Stomach smooth muscle (tissue), 2 donors: ENCODE results near the gene CSF1R.
"Not testable (repeated sequence)": the region's sequence is repeated elsewhere in the genome, so short reads cannot be mapped to it uniquely, and the experiment has no call there.

Source experiments
- H3K27ac ChIP-seq: one replicate; pipeline ENCODE4 v1.7.0; 2013; ENCODE audit warnings: mild to moderate bottlenecking, low read length, inconsistent platforms
- H3K27me3 ChIP-seq, 2 donors: one replicate each; pipeline ENCODE4 v1.7.0; 2013; ENCODE audit warnings: low read length in 2 of 2; ENCODE audit not compliant: insufficient read depth in 2 of 2, control insufficient read depth in 1 of 2
- H3K36me3 ChIP-seq, 2 donors: one replicate each; pipeline ENCODE4 v1.7.0; 2013; ENCODE audit warnings: low read length in 2 of 2; ENCODE audit not compliant: control insufficient read depth in 2 of 2, insufficient read depth in 2 of 2
- H3K4me1 ChIP-seq: one replicate; pipeline ENCODE4 v1.7.0; 2013; ENCODE audit warnings: low read length; ENCODE audit not compliant: control insufficient read depth, insufficient read depth
- H3K4me3 ChIP-seq, 2 donors: one replicate each; pipeline ENCODE4 v1.7.0; 2013; ENCODE audit warnings: low read length in 2 of 2
- H3K9ac ChIP-seq, 2 donors: one replicate each; pipeline ENCODE4 v1.7.0; 2013; ENCODE audit warnings: low read length in 2 of 2, mild to moderate bottlenecking in 1 of 2
- H3K9me3 ChIP-seq, 2 donors: one replicate each; pipeline ENCODE4 v1.7.0; 2013; ENCODE audit warnings: low read length in 2 of 2; ENCODE audit not compliant: control insufficient read depth in 2 of 2
- donor health status: healthy.
- donor health status: Pancreatic carcinoma.

CSF1R gene

GRCh38 chr5:150036513-150036912 is 49.8 kb downstream of the CSF1R start:
- Histone ChIP-seq H3K36me3 (peaks cover 62 to 73% of the 10 kb centered on the region in 2 donors), H3K27me3 (no peaks in the 10 kb centered on the region), H3K9ac (no peak overlapping the region), H3K27ac (no peak overlapping the region), H3K4me1 (no peaks in the 10 kb centered on the region), H3K4me3 (no peak overlapping the region), H3K9me3 (no peaks in the 10 kb centered on the region)

- no peaks in the 10 kb centered on the region for H3K9me3 ChIP-seq
- H3K36me3 ChIP-seq, result peaks cover 59 to 73% of the 10 kb centered on the region in 2 donors
- H3K27me3 ChIP-seq, result no peaks in the 10 kb centered on the region
- H3K9ac ChIP-seq, result no peak overlapping the region
- H3K4me3 ChIP-seq, result no peak overlapping the region
- H3K27ac ChIP-seq, result no peak overlapping the region
- no peaks in the 10 kb centered on the region for H3K4me1 ChIP-seq
Measured at GRCh38 chr5:150035139-150035895, 51.0 kb downstream of the CSF1R start.

GRCh38 chr5:150034662-150035061 is 51.7 kb downstream of the CSF1R start:
- Histone ChIP-seq H3K9me3 (no peaks in the 10 kb centered on the region), H3K4me1 (no peaks in the 10 kb centered on the region), H3K36me3 (peaks cover 59 to 70% of the 10 kb centered on the region in 2 donors), H3K27ac (no peak overlapping the region), H3K27me3 (no peaks in the 10 kb centered on the region), H3K4me3 (no peak overlapping the region), H3K9ac (no peak overlapping the region)

- Histone ChIP-seq H3K36me3 (peaks cover 52 to 67% of the 10 kb centered on the region in 2 donors), H3K27ac (no peak overlapping the region), H3K27me3 (no peaks in the 10 kb centered on the region), H3K4me1 (no peaks in the 10 kb centered on the region), H3K9me3 (no peaks in the 10 kb centered on the region), H3K4me3 (no peak overlapping the region), H3K9ac (no peak overlapping the region)
Measured at GRCh38 chr5:150033334-150033733, 53.0 kb downstream of the CSF1R start.

- H3K36me3 ChIP-seq, result peaks cover 48 to 53% of the 10 kb centered on the region in 2 donors
- H3K9me3 ChIP-seq, H3K27ac ChIP-seq, H3K9ac ChIP-seq, H3K27me3 ChIP-seq, H3K4me1 ChIP-seq, H3K4me3 ChIP-seq: not testable (repeated sequence)
Measured at GRCh38 chr5:150028047-150028446, 58.3 kb downstream of the CSF1R start.

- Histone ChIP-seq H3K27ac (no peak overlapping the region), H3K4me3 (no peak overlapping the region), H3K4me1 (no peaks in the 10 kb centered on the region), H3K9ac (no peak overlapping the region), H3K9me3 (no peaks in the 10 kb centered on the region), H3K27me3 (no peaks in the 10 kb centered on the region), H3K36me3 (peaks cover 38 to 45% of the 10 kb centered on the region in 2 donors)
Measured at GRCh38 chr5:150026682-150027172, 59.6 kb downstream of the CSF1R start.

- Histone ChIP-seq H3K9ac (no peak overlapping the region), H3K4me1 (no peaks in the 10 kb centered on the region), H3K4me3 (no peak overlapping the region), H3K9me3 (no peaks in the 10 kb centered on the region), H3K36me3 (peaks cover 42 to 49% of the 10 kb centered on the region in 2 donors), H3K27ac (no peak overlapping the region), H3K27me3 (no peaks in the 10 kb centered on the region)
Measured at GRCh38 chr5:150024346-150024984, 61.9 kb downstream of the CSF1R start.

- Histone ChIP-seq H3K9me3 (no peaks in the 10 kb centered on the region), H3K36me3 (peaks cover 50 to 55% of the 10 kb centered on the region in 2 donors), H3K27ac (no peak overlapping the region)
Measured at GRCh38 chr5:150023136-150023535, 63.2 kb downstream of the CSF1R start.

GRCh38 chr5:150022681-150023080 is 63.7 kb downstream of the CSF1R start:
- H3K9ac ChIP-seq, result no peak overlapping the region
- no peaks in the 10 kb centered on the region for H3K9me3 ChIP-seq
- peaks cover 51 to 54% of the 10 kb centered on the region in 2 donors for H3K36me3 ChIP-seq
- no peak overlapping the region for H3K27ac ChIP-seq
- H3K27me3 ChIP-seq, result no peaks in the 10 kb centered on the region
- no peaks in the 10 kb centered on the region for H3K4me1 ChIP-seq
- H3K4me3 ChIP-seq, result no peak overlapping the region

More at GRCh38 chr5:150023136-150023535, 63.2 kb downstream of the CSF1R start:
- Histone ChIP-seq H3K4me1 (no peaks in the 10 kb centered on the region), H3K27me3 (no peaks in the 10 kb centered on the region), H3K4me3 (no peak overlapping the region), H3K9ac (no peak overlapping the region)

- Histone ChIP-seq H3K4me1 (no peaks in the 10 kb centered on the region), H3K4me3 (no peak overlapping the region), H3K36me3 (peaks cover 49 to 50% of the 10 kb centered on the region in 2 donors), H3K9me3 (no peaks in the 10 kb centered on the region), H3K27me3 (no peaks in the 10 kb centered on the region), H3K9ac (no peak overlapping the region), H3K27ac (no peak overlapping the region)
Measured at GRCh38 chr5:150022158-150022531, 64.2 kb downstream of the CSF1R start.
